ENCODE data around the gene FBXW8. TPM values are rescaled to one million over a fixed set of nuclear protein-coding genes. Genes with fewer than 3 reads are reported as not detected.

Gene FBXW8
- total RNA-seq, 1 experiment from 2014 or later, result 8.2 TPM

DNA sequence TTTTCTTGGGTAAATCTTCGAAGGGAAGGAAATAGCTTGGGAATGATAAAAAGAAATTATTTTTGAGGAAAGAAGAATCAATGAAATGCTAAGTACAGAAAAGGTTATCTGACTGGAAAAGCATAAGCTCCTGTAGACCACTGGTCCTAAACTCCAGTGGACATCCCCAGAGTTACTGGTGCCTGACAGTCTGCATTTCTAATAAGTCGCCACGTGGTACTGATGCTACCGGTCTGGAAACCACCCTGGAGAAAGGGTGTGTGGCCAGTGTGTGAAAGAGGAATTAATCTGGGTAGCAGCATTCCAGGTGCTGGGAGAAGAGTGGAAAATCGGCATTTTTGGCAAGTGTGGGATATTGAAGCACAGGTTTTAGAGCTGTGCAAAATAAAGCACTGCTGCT, 73.3 kb downstream of the FBXW8 start:
- no peak for DNase-seq (ENCODE audit: extremely low read depth, low read depth)

DNA sequence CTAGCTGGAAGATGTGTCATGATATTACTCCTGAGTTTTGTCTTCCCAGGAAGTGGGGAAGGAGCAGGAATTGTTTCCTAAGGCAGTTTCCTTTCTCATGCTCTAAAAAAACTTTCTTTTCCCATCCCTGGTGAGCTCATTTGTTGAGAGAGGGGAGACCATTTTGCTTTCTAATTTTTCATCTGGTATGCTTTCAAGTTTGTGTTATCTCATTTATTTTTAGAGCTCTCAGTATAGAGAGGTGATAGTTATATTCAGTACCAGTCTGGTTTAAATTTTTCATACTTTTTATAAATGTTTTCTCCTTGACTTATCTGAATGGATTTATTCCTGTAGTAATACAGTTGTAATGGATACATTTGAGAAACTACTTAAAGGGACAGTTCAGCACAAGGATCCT, 79.6 kb downstream of the FBXW8 start:
- no peak for DNase-seq (ENCODE audit: extremely low read depth, low read depth)

DNA sequence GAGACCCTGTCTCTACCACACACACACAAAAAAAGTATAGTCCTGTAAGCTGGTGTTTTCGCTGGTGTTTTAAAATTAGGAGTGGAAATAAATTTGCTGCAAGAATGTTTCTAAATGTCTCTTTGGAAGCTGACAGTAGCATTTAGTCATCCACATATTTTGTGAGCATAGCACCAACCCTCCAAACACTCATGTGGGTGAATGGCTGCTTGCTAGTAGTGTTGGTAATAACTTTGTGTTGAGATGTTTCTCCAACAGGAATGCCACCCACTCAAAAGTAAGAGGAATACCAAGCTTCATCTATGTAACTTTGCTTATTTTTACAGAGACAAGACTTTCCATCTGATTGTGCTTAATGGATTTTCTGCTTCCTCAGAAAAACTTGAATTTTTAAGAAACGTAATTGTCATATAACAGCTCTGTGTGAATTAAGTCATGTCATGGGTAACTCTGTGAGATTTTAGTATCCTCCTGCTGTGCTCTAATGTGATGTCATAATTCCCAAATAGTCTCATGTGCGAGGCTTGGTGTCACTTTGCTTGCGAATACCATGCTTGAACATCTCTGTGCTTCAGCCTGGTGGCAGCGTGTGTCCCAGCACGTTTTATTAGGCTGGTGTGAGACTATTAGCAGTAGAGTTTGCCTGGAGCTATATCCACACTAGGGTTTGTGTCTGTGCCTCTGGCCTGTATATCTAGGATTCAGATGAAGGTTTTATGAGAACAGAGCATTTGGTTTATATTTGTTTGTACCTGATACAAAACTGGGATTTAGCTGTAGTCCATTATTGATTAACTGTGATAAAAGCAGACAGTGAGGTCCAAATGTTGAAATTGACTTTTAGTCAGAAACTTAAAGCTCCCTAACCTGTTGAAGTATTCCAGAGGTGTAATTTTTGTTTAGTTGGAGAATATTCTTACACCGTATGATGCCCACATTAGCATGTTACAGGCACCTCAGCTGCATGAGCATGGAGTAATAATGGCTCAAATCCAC, 80.5 kb downstream of the FBXW8 start:
- DNase-seq (ENCODE audit: extremely low read depth, low read depth), result no peak

DNA sequence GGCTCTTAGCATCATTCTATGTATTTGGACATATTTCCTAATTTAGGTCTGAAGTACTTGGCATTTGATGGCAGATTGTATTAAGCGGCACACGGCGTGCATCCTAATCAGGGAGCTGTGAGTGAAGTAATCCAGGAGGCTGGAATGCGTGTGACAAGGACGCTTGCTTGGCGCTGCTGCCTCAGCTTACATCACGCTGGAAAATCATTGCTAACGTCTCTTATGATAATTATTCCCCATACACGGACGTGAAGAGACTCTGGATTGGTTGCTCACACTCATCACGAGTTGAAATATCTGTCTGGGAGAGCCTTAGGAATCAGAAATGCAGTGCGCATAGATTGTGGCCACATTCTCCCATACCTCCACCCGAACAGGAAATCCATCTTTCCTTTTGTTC, 85.3 kb downstream of the FBXW8 start:
- no peak for DNase-seq (ENCODE audit: extremely low read depth, low read depth)

DNA sequence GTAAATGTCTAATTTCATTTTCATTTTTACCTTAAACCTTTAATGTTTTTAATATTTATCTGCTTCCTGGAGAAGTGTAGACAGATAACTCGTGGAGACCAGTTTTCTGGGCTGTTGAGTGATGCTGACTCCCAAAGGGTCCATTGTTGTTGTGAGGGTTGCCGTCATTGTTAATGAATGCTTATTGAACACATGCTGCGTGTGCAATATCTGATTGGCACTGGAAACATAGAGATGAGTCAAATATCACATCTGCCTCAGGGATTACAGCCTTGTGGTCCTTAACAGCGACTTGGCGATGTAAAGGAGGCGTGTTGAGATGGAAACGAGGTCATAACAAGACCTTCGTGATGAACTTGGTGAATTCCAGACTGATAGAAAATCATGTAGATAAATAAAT, 85.9 kb downstream of the FBXW8 start:
- no peak for DNase-seq (ENCODE audit: extremely low read depth, low read depth)

DNA sequence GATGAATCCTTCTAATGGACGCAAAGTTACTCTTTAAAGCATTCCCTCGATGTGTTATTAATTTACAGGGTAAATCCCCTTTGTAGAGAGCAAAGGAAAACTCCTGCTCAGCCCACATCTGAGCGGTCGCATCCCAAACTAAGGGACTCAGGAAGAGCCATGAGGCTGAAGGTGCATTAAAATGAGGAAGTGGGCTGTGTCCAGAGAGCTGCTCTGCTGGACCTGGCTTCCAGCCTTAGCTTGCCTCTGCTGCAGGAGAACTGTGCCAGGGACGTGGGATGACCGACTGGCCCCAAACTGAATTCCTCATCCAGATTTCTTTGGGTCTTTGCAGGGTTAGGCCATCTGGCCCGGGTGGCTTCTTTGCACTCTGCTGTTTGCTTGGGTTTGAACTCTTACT, 88.3 kb downstream of the FBXW8 start:
- no peak for DNase-seq (ENCODE audit: extremely low read depth, low read depth)

DNA sequence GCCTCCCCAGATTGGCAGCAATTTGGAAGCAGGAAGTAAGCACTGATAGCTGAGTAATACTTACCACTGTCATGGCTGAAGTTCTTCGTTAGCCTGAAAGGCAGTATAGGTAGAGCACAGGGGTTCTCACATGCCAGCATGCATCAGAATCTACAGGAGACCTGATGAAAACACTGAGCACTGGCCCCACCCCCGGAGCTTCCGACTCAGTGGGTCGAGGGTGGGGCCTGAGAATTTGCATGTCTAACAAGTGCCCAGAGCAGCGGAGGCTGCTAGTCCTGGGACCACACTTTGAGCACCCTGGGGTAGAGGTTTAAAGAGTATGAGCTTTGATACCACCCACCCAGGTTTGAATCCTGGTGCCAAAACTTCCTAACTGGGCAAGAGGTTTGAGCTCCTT, 89.6 kb downstream of the FBXW8 start:
- no peak for DNase-seq (ENCODE audit: extremely low read depth, low read depth)

DNA sequence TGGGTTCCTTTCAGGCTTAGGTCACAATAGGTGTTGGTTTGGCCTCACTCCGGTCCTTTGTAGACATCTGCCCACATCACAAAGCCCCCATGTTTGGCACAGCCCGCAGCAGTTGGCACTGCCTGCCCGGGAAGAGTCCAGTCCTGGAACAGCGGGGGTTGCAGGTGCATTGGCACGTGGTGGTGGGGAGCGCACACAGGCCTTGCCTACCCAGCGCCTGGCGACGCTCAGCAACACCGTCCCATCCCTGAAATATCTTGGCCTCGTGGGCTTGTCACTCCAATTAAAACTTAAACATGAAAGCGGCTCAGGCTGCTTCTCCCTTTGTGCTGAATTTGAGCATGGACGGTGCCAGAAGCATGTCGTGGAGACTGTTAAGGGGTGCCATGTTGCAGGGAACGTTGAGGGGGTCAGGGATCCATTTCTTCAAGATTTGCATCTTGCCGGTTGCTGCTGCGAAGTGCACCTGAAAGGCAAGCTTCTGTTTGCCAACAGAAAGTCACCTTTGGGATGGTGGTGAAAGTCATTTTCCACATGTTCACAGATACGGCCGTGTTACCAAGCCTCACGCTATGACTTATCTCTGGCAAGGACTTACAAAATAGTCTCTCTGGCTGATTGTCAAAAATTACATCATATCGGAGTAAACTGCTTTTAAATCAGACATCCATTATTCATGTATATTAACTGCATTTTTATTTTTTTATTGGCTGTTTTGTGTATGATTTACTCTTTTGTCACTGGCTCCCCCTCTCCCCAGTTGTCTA, 91.5 kb downstream of the FBXW8 start:
- DNase-seq (ENCODE audit: extremely low read depth, low read depth), result no peak

DNA sequence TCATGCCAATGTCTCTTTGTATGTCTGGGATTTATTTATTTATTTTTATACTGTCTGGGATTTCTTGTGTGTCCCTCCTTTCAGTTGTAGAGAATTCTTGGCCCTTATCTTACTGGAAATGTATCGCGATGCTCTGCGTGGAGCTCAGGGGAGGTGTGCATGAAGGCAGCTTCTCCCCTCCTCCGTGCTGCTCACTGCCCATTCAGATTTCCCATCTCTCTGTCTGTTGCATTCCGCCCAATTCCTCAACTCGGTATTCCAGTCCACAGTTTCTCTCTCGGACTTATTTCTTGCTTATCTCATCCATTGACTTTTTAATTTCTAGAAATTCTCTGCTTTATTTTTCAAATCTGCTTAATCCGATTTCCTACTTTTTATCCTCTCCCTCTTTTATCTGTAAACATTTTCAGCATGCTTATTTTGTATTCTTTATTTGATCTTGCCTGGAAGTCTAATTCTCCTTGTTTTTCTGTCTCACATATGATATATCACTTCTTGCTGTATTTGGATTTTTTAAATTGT, 93.2 kb downstream of the FBXW8 start:
- DNase-seq (ENCODE audit: extremely low read depth, low read depth), result no peak

DNA sequence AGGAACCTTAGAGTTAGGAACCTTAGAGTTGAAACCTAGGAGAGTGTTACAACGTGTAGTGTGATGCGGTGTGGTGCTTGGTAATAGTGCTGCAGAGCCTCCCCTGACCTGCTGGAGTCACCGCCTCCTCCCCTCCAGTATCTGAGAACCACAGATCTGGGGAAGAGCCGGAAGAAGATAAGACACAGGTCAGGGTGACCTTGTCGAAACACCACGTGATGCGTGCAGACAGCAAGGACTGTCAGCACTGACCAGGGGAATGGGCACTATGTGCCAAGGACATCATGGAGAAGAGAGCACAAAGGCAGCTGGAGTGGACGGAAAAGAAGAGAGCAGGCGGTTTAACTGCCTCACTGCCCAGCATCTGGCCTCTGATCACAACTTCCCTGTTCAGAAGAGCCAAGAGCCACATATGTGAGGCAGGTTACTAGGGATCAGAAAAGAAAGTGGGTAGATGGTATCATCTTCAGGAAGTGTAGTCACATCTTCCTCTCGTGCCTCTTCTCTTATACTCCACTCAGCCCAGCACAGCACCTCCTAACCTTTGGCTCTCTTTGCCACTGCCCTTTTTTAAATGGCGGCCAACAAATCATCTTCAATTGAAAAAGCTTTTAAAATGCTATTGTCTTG, 94.8 kb downstream of the FBXW8 start:
- DNase-seq (ENCODE audit: extremely low read depth, low read depth), result no peak

DNA sequence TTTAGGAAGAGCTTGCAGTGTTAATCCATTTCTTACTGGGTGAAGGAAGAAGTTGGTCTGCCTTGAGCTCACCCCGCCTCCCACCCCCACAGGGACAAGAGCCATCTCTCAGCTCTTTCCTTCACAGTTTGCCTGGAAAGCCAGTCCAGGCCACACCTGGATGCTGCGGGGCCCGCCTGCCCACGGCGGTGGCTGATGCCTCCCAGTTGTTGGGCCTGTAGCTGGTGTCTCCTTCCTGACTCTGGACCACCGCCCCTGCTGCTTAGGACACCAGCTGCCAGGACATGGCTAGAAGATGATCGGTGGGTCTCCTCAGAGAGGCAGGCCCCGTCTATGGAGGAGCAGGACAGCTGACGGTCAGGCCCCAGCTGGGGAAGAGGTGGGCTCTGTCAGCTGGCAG, 95.6 kb downstream of the FBXW8 start:
- no peak for DNase-seq (ENCODE audit: extremely low read depth, low read depth)

DNA sequence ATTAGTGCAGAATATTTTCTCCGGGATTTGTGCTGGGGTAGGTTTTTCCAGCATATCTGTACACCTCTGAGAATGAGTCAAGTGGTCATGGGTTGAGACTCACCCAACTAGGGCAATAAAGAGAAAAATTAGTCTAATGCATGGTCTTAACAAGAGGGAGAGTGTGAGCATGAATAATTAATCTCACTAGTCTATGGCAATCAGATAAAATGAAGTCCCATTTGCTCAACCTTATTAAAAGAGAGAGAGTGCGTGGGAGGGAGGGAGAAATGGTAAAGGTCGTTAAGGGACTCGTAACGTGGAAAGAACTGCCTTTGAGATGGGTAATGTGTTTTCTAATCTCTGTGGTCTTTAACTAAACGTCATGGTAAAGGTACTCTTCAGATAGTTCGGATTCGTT, 96.8 kb downstream of the FBXW8 start:
- DNase-seq (ENCODE audit: extremely low read depth, low read depth), result no peak

DNA sequence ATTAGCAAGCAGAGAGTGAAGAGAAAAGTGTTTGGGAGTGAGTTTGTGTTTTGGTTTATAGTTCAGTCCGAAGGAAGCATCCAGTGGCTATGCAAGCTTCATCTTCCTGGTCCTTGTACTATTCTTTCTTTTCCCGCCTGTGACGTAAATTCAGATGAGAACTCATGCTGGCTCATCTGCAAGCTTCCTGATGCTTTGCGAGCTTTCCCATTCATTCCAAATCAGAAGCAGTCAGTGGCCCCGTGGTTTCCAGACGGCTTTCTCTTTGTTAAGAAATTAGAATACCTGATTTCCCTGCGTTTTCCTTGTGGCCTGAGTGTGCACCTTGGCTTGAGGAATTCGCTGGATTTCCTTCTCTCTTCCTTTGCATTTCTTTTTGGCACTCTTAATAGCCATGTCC, 99.0 kb downstream of the FBXW8 start:
- no peak for DNase-seq (ENCODE audit: extremely low read depth, low read depth)

DNA sequence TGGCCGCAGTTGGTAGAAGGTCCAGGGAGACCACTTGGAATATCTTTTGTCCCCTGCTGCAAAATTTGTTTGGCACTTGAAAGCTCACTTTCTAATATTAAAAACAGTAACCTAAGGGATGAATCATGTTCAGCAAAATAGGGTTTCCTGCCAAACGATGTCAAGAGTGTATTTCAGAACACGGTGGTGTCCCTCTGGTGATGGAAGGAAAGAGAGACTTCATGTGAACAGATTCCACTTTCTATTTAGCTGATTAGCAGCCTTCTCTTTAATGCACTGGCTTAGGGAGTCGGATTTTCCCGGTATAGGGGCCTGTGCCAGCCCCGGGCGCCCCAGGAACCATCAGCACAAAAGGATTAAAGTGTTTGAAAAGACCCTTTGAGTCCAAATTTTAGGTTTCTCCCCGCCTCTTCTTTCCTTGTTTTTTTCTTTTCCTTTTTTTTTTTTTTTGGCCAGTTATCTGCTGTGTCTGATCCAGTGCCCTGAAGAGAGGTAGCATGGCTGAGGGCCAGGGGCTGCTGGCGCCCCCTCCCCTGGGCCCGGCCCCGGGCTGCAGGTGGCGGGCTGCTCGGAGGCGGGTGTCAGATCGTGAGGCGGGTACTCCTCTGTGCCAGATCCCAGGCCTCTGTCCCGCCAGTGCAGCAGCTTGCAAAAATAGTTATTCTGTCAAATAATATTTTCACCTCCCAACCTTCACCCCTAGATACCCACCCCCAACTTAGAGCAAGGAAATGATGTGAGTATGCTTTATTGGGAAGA, 100.1 kb downstream of the FBXW8 start:
- DNase-seq (ENCODE audit: extremely low read depth, low read depth), result no peak

DNA sequence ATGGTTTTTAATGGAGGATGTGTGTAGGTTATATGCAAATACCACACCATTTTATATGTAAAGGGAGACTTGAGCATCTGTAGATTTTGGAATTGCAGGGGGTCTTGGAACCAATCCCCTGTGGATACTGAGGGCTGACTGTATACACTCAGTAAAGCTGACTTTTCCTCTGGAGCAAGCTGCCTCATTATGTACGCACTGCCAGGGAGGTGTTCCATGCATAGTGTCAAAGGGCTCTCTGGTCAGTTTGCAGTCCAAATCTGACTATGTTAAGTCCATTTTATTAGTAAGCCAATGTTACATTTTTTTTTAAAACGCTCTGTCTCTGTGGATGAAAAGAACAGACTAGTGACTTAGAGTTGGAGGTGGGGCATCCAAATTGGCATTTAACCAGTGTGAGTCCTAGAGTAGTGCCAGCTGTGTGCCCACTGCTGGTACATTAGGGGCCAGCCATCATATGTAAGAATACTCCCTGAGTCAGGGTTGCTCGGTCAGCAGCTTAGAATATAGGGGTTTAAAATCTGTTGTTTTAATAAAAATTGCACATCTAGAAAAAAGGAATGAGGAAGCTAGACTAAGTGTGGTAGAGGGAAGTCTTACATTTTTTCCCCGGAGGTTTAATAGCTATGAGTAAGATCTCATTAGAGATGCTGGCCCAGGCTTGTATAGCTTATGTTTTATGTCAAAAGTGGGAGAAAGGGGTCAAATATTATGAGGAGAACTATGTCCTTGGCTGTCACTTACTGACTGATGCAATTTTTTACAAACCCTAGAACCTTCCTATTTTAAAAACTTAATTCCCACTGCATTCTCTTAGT, 101.4 kb downstream of the FBXW8 start:
- DNase-seq (ENCODE audit: extremely low read depth, low read depth), result no peak

DNA sequence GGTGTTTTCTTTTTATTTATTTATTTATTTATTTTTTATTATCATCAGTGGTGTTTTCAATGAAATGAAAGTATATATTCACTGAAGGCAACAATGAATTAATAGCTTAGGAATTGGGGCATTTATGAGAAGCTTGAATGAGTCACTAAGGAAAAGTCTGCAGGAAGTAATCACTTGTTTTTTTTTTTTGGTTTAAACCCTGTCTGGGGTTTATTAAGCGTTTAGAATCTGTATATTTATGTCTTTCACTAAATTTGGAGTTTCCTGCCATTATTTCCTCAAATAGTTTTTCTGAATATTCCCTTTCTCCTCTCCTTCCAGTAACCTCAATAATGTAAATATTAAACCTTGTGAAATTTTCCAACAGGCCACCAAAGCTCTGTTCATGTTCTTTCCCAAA, 103.0 kb downstream of the FBXW8 start:
- DNase-seq (ENCODE audit: extremely low read depth, low read depth), result no peak

DNA sequence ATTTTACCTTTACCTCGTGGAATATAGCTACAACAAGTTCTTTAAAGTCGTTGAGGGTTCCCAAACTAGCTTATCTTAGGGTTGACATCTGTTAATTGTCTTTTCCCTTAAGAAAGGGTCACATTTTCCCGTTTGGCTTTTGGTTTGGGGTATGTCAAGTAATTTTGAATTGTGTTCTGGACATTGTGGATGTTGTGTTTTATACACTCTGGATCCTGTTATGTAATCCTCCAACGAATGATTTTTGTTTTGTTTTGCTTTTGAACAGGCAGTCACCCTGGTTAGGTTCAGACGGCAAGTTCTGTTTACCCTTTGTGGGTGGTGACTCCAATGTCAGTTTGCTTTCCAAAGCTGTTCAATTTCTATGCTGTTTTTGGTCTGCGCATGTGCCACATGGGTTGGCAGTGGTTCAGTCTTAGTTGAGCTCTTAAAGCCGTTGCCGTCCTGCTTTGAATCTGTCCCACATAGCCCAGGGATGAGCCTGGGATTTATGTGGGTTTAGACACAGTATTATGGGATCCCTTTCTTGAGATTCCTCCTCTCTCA, 103.7 kb downstream of the FBXW8 start:
- no peak for DNase-seq (ENCODE audit: extremely low read depth, low read depth)

DNA sequence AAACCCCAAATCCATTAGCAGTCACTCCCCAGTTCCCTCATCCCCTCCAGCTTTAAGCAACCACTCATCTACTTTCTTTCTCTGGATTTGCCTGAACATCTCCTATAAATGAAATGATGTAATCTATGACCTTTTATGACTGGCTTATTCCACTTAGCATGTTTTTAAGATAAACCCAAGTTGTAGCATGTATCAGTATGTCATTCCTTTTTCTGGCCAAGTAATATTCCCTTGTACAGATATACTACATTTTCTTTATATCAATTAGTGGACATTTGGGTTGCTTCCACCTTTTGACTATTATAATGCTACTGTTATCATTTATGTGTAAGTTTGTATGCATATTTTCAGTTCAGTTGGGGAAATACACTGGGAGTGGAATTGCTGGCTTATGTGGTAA, 105.1 kb downstream of the FBXW8 start:
- no peak for DNase-seq (ENCODE audit: extremely low read depth, low read depth)

DNA sequence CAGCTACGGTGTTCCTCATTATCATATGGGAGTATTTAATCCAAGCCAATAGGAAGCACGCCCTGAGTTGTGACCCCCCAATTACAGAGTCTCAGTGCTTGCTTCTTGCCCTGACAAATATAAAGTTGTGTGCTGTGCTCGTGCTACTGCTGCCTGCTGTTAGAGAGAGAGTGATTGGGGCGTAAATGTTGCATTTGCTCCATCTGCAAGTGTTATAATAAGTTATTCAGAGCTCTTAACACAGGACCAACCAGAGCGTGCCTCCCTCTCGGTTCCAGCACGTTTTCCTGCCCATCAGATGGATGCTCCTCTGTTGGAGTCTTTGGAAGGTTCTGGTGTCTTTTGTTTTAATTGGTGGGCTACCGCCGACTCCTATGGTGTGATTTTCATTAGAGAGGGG, 107.1 kb downstream of the FBXW8 start:
- no peak for DNase-seq (ENCODE audit: extremely low read depth, low read depth)
